Islet of Langerhans (tissue), 1 donor: ENCODE measurements around the gene LAS1L.
"Not testable (repeated sequence)": the region's sequence is repeated elsewhere in the genome, so short reads cannot be mapped to it uniquely, and the experiment has no call there.

ENCODE experiments used
- FAIRE-seq: peaks from one replicate; lab custom pipeline; 2011; peaks lifted over from hg19 to GRCh38; lab: Jason Lieb, UNC

Gene LAS1L

GRCh38 chrX:65517923-65518322 lies 16.7 kb downstream of the LAS1L start:
- FAIRE-seq: no peak

DNA sequence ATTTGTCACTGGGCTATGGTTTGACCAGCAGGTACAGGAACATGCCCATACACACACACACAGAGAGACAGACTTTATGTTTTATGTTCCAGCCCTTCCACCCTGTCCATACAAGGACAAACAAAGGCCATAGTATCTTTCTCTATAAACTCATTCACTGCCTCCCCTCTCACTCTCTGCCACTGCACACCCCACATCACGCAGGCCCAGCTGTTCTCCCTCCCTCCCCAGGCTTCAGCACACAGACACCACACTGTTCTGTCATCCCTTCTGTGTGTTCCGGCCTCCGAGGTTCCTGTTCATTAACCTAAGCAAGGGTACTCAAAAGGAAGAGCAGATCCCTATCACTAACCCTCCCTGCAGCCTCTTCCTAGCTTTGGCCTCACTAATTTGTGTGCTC lies 17.8 kb downstream of the LAS1L start:
- no peak for FAIRE-seq

- no peak for FAIRE-seq
Observed at GRCh38 chrX:65513610-65514009, 21.0 kb downstream of the LAS1L start.

- FAIRE-seq: no peak
Observed at GRCh38 chrX:65509400-65509799, 25.2 kb downstream of the LAS1L start.

DNA sequence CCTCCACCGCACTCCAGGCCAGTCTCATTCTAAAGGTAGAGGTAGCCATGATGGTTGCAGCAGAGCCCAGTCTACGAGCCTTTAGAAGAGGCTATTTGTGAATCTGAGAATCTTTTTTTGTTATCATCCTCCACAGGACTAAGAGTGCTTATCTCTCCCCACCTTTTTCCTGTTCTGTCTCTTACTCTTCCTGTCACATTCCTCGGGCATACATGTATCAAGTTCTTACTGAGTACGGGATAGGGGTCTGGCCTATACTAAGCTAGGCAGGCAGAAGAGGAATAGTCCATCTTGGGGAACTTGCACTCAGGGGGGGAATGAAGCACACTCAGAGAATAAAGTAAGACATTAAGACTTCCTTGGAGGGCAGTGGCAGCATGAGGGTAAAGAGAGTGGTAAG lies 25.7 kb downstream of the LAS1L start:
- no peak for FAIRE-seq

- no peak for FAIRE-seq
Observed at GRCh38 chrX:65502618-65503017, 32.0 kb downstream of the LAS1L start.

DNA sequence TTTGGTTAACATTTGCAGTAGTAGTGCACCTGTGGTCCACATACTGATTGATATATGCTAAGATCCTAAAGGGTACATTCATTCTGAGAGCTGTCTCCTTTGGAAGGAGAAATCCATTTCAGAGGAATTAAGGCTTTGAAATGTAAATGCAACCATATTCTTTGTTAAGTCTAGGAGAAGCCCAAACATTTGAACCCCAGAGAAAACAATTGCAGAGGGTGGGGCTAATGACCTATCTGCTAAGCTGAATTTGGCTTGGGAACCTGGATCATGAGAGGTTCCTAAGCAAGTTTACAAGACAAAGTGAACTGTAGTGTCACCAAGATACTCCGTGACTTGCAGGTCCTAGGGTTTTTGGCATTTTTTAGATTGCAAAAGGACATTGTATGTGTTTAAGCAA lies 41.2 kb downstream of the LAS1L start:
- no peak for FAIRE-seq

GRCh38 chrX:65491620-65492019 lies 43.0 kb downstream of the LAS1L start:
- no peak for FAIRE-seq

GRCh38 chrX:65488495-65488894 lies 46.1 kb downstream of the LAS1L start:
- no peak for FAIRE-seq

DNA sequence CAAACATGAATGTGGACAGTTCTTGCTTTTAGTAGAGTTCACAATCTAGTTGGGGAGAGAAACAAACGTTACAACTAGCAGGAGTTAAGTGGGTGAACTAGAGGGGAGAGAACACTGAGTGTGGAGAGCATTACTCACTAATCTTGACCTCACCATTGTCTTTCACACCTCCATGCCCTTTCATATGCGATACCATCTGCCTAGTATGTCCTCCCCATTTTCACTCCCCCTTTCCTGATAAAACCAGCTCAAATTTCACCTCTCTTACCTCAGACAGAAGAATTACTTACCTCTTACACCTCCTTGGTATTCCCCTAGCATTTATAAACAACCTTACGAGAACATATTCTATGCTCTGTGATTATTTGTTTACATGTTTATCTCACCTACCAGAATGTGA lies 53.6 kb downstream of the LAS1L start:
- FAIRE-seq: no peak

GRCh38 chrX:65479102-65479501 lies 55.5 kb downstream of the LAS1L start:
- not testable (repeated sequence) for FAIRE-seq

DNA sequence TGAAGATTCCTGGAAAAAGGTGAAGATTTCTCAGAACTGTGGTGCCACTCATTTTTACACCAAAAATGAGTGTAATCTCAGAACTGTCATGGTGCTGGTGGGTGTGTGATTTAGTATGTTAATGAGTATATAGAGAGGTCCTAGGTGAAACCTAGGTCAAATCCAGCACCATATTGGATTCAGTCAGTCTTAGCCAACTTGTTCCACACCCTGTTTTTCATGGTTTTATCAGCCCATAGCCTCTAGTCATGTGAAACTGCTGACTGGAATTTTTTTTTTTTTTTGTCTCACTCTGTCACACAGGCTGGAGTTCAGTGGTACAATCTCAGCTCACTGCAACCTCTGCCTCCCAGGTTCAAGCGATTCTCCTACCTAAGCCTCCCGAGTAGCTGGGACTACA lies 58.0 kb downstream of the LAS1L start:
- FAIRE-seq: no peak

- FAIRE-seq: no peak
Observed at GRCh38 chrX:65463550-65463949, 71.0 kb downstream of the LAS1L start.
